Neural cell (in vitro differentiated cells): ENCODE data around the gene DERA. TPM values are rescaled to one million over a fixed set of nuclear protein-coding genes. Genes with fewer than 3 reads are reported as not detected.

Experiments used
- H2AFZ ChIP-seq: fragments of 200-600, 300-800 bp; sonication (generic), shearing (Covaris generic); 2 replicates; pipeline ENCODE4 v1.6.0; 2014; ENCODE audit warnings: low read depth, mild to moderate bottlenecking, antibody characterized with exemption, low read length, moderate library complexity
- H3F3A ChIP-seq: fragments of 200-600 bp; shearing (Covaris generic); 2 replicates; pipeline ENCODE4 v1.6.1; 2016; ENCODE audit warnings: mild to moderate bottlenecking, moderate library complexity, mixed read lengths, antibody characterized with exemption, low read length; ENCODE audit not compliant: insufficient read depth, poor library complexity, severe bottlenecking
- H3K27ac ChIP-seq: fragments of 200-600, 300-800 bp; sonication (generic), shearing (Covaris generic); 2 replicates; pipeline ENCODE4 v1.5.1; 2014; ENCODE audit warnings: mild to moderate bottlenecking, low read length, moderate library complexity
- H3K27me3 ChIP-seq: fragments of 300-800, 200-600 bp; sonication (generic), shearing (Covaris generic); 2 replicates; pipeline ENCODE4 v1.6.0; 2014; ENCODE audit warnings: mild to moderate bottlenecking, low read depth, low read length, moderate library complexity; ENCODE audit not compliant: insufficient read depth
- H3K36me3 ChIP-seq: fragments of 300-800, 200-600 bp; sonication (generic), shearing (Covaris generic); 2 replicates; pipeline ENCODE4 v1.5.1; 2014; ENCODE audit warnings: mild to moderate bottlenecking, antibody characterized with exemption, low read length, moderate library complexity; ENCODE audit not compliant: insufficient read depth
- H3K4me2 ChIP-seq: fragments of 300-800, 200-600 bp; sonication (generic), shearing (Covaris generic); 2 replicates; pipeline ENCODE4 v1.6.0; 2014; ENCODE audit warnings: mild to moderate bottlenecking, low read length
- H3K4me3 ChIP-seq: fragments of 300-800, 200-600 bp; sonication (generic), shearing (Covaris generic); 2 replicates; pipeline ENCODE4 v1.5.1; 2014; ENCODE audit warnings: mild to moderate bottlenecking, low read length, moderate library complexity
- H3K79me2 ChIP-seq: fragments of 200-600 bp; shearing (Covaris generic); replicated peaks from 2 replicates; pipeline ENCODE4 v1.6.0; 2014; ENCODE audit warnings: mild to moderate bottlenecking, low read length, moderate library complexity; ENCODE audit not compliant: insufficient read depth
- H3K9ac ChIP-seq: fragments of 300-800, 200-600 bp; sonication (generic), shearing (Covaris generic); 2 replicates; pipeline ENCODE4 v1.6.1; 2016; ENCODE audit warnings: mild to moderate bottlenecking, low read length, mixed read lengths
- H3K9me2 ChIP-seq: fragments of 200-600 bp; shearing (Covaris generic); 2 replicates; pipeline ENCODE4 v1.6.1; 2016; ENCODE audit warnings: mild to moderate bottlenecking, low read length, mixed read lengths; ENCODE audit not compliant: insufficient read depth
- H3K9me3 ChIP-seq: fragments of 200-600, 300-800 bp; sonication (generic), shearing (Covaris generic); 2 replicates; pipeline ENCODE4 v1.6.1; 2016; ENCODE audit warnings: mild to moderate bottlenecking, mixed run types, low read length, moderate library complexity, mixed read lengths
- H4K20me1 ChIP-seq: fragments of 200-600 bp; shearing (Covaris generic); 2 replicates; pipeline ENCODE4 v1.6.1; 2016; ENCODE audit warnings: mild to moderate bottlenecking, mixed run types; ENCODE audit not compliant: insufficient read depth
- CTCF ChIP-seq: fragments of 450-650 bp; IDR thresholded peaks from 2 replicates; pipeline ENCODE4 v1.5.1; 2014; ENCODE audit warnings: antibody characterized with exemption, mild to moderate bottlenecking, moderate library complexity; ENCODE audit not compliant: poor library complexity, severe bottlenecking
- EP300 ChIP-seq: fragments of 450-650 bp; conservative IDR thresholded peaks from 2 replicates; pipeline ENCODE4 v1.6.1; 2014; ENCODE audit warnings: antibody characterized with exemption, mild to moderate bottlenecking, moderate library complexity; ENCODE audit not compliant: poor library complexity, severe bottlenecking
- EZH2 ChIP-seq: fragments of 200-600, 300-800 bp; shearing (Covaris generic), sonication (generic); IDR thresholded peaks from 2 replicates; pipeline ENCODE4 v1.6.1; 2014; ENCODE audit warnings: antibody characterized with exemption, low read length, borderline replicate concordance, mild to moderate bottlenecking; ENCODE audit not compliant: insufficient read depth, poor library complexity, severe bottlenecking
- MXI1 ChIP-seq: fragments of 450-650 bp; conservative IDR thresholded peaks from 2 replicates; pipeline ENCODE4 v1.6.1; 2014; ENCODE audit warnings: antibody characterized with exemption, mild to moderate bottlenecking; ENCODE audit not compliant: poor library complexity, severe bottlenecking
- POLR2AphosphoS5 ChIP-seq: IDR thresholded peaks from 2 replicates; pipeline ENCODE4 v1.6.1; 2012
- RAD21 ChIP-seq: fragments of 450-650 bp; conservative IDR thresholded peaks from 2 replicates; pipeline ENCODE4 v1.6.1; 2014; ENCODE audit warnings: antibody characterized with exemption, mild to moderate bottlenecking, moderate library complexity
- REST ChIP-seq: IDR thresholded peaks from 2 replicates; pipeline ENCODE4 v1.6.1; 2012; ENCODE audit warnings: borderline replicate concordance
- SMC3 ChIP-seq: fragments of 450-650 bp; conservative IDR thresholded peaks from 2 replicates; pipeline ENCODE4 v1.6.1; 2014; ENCODE audit warnings: antibody characterized with exemption, mild to moderate bottlenecking, moderate library complexity; ENCODE audit not compliant: poor library complexity
- TAF1 ChIP-seq: IDR thresholded peaks from 2 replicates; pipeline ENCODE4 v1.6.1; 2012; ENCODE audit warnings: low read depth
- polyA plus RNA-seq: library from polyadenylated mRNA; depleted of rRNA; stranded (reverse); fragments of >200 nt; gene quantifications from 2 replicates; pipeline ENCODE4 v1.2.3, GENCODE V29; 2014

Gene DERA
- polyA plus RNA-seq, 1 donor from 2014 or later: 7.7 TPM

- no peaks in the 10 kb centered on the region for H3K36me3 ChIP-seq
These were observed 126.4 kb downstream of the DERA start for GRCh38 chr12:16037533-16037932.

GRCh38 chr12:16043480-16043879 is 132.3 kb downstream of the DERA start:
- Histone ChIP-seq H3K4me3 (no peak overlapping the region), H3K36me3 (no peaks in the 10 kb centered on the region), H4K20me1 (no peaks in the 10 kb centered on the region), H3K9ac (no peak overlapping the region), H3K27ac (no peak overlapping the region), H3K79me2 (no peaks in the 10 kb centered on the region), H3K27me3 (no peaks in the 10 kb centered on the region), H2AFZ (no peak overlapping the region), H3K9me2 (no peaks in the 10 kb centered on the region), H3F3A (no peaks in the 10 kb centered on the region), H3K9me3 (no peaks in the 10 kb centered on the region), H3K4me2 (no peak overlapping the region)
- TF ChIP-seq RAD21: no peak
- TF ChIP-seq CTCF: no peak
- TF ChIP-seq POLR2AphosphoS5: no peak
- no peak for TF ChIP-seq TAF1
- TF ChIP-seq REST: no peak
- TF ChIP-seq MXI1: no peak
- TF ChIP-seq EZH2: no peak

More at GRCh38 chr12:16037533-16037932, 126.4 kb downstream of the DERA start:
- Histone ChIP-seq H3K4me3 (no peak overlapping the region), H3K9me3 (no peaks in the 10 kb centered on the region), H3K9me2 (no peaks in the 10 kb centered on the region), H3K4me2 (no peak overlapping the region), H2AFZ (no peak overlapping the region), H4K20me1 (no peaks in the 10 kb centered on the region), H3F3A (no peaks in the 10 kb centered on the region), H3K79me2 (no peaks in the 10 kb centered on the region), H3K27ac (no peak overlapping the region), H3K9ac (no peak overlapping the region), H3K27me3 (no peaks in the 10 kb centered on the region)
- no peak for TF ChIP-seq POLR2AphosphoS5
- no peak for TF ChIP-seq MXI1
- no peak for TF ChIP-seq EZH2
- no peak for TF ChIP-seq TAF1
- no peak for TF ChIP-seq EP300
- no peak for TF ChIP-seq REST
- no peak for TF ChIP-seq SMC3
- no peak for TF ChIP-seq CTCF
- no peak for TF ChIP-seq RAD21
